Retinal pigment epithelial cell (primary cell): ENCODE results near the gene ELL.

Experiments used
- DNase-seq: peaks from one replicate; pipeline ENCODE4 v3.0.0-alpha.2; 2010; ENCODE audit warnings: low read depth
- H3K4me3 ChIP-seq: 2 replicates; pipeline ENCODE4 v1.5.1; 2011; ENCODE audit warnings: mild to moderate bottlenecking, low read length, control low read depth, moderate library complexity
- TF ChIP-seq, protein P1 (sequence below): conservative IDR thresholded peaks from 2 replicates; pipeline ENCODE4 v1.5.1; 2011; ENCODE audit warnings: low read depth, low read length, control low read depth, inconsistent platforms

ELL gene

DNA sequence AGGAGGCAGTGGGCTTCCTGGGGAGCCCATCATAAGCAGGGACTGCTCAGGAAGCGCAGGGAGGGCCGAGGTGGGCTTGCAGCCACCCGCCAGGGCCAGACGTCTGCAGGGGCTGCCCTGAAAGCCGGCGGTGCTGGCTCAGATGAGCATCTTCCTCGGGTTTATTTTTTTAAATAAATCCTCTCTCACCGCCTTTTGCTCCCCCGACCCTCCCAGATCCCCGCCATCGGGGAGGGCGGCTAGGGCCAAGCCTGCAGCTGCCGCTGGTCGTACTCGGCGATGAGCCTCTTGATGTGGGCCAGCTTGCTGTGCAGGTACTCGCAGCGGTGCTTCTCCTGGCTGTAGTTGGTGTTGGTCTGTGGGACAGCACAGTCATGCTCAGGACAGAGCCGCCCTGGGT, 77.4 kb downstream of the ELL start:
- H3K4me3 ChIP-seq, result no peak overlapping the region
- TF ChIP-seq, protein P1, sequence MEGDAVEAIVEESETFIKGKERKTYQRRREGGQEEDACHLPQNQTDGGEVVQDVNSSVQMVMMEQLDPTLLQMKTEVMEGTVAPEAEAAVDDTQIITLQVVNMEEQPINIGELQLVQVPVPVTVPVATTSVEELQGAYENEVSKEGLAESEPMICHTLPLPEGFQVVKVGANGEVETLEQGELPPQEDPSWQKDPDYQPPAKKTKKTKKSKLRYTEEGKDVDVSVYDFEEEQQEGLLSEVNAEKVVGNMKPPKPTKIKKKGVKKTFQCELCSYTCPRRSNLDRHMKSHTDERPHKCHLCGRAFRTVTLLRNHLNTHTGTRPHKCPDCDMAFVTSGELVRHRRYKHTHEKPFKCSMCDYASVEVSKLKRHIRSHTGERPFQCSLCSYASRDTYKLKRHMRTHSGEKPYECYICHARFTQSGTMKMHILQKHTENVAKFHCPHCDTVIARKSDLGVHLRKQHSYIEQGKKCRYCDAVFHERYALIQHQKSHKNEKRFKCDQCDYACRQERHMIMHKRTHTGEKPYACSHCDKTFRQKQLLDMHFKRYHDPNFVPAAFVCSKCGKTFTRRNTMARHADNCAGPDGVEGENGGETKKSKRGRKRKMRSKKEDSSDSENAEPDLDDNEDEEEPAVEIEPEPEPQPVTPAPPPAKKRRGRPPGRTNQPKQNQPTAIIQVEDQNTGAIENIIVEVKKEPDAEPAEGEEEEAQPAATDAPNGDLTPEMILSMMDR, result no peak
- DNase-seq, result no peak

DNA sequence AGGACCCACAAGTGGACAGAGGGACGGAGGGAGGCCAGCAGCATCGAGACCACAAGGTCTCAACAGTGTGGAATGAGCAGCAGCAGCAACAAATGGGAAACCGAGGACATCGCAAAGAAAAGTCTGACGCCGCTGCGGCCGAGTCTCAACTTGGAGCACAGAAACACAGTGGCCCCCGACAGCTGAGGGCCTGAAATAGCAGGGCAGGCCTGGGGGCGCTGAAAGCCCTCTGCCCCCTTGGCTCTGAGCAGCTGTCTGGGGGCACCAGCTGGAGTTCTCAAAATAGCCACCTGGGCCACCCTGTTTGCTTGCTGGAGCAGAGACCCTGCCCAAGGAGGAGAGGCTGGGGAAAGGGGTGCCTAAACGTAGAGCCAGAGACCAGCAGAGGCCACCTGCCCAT, 78.0 kb downstream of the ELL start:
- no peak for DNase-seq
- TF ChIP-seq, protein P1, result no peak
- no peak overlapping the region for H3K4me3 ChIP-seq

DNA sequence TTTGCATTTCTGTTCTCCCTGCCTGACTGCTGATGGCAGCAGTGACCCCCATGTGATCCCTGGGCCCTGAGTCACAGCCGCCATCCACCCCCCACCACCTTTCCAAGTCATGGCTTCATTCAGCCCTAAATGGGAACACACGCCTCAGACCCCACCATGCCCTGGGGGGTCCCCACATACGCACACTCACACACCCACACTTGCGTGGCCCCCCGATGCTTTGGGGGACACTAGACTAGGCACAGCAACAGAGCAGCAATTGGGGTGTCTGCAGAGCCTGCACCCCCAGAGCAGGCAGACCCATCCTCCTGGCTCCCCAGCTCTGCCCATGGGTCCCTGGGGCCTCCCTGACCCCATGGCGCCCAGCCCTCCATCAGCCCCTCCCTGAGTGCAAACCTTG, 78.5 kb downstream of the ELL start:
- TF ChIP-seq, protein P1, result no peak
- DNase-seq, result no peak
- no peak overlapping the region for H3K4me3 ChIP-seq

DNA sequence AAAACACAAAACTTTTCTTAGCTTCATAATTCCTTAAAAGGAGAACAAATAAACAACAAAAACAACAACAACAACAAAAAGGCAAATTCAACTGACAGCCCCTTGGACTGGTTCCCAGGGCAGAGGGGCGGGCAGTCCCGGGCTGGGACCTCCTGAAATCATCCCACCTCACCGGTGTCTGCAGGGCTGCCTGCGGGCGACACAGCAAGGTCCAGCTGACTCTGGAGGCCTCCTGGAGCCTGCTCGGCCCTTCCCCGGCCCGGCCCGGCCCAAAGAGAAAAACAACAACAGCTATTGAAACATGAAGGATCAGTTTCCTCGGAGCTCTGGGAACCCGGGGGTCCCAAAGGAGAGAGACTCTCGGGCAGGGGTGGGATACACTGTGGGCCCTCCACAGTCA, 78.9 kb downstream of the ELL start:
- DNase-seq, result no peak
- TF ChIP-seq, protein P1, result no peak
- no peak overlapping the region for H3K4me3 ChIP-seq

DNA sequence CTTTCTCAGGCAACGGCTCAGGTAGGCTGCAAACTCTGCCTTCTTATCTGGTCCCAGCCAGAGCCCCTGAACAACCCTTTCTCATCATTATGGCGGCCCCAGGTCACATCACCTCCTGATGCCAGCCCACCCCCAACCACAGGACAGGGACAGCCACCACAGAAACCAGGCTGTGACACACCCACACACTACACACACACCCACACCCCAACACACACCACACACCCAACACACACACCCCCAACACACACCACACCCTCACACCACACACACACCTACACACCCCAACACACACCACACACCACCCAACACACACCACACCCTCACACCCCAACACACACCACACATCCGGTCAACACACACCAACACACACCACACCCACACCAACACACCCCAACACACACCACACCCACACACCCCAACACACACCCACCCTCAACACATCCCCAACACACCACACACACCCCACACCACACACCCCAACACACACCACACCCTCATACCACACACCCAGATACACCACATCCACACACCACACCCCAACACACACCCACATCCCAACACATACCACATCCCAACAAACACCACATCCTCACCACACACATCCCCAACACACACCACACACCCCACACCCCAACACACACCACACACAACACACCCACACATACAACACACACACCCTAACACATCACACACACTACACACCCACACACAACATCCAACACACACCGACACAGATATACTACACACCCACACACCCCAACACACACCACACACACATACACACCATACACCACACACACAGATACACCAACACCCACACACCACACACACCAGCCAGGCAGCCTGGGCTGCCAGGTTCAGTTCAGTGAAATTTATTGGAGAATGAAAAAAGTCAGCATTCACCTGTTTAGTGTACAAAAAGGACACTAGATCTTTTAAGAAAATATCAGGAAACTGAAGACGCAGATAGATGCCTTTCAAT, 79.8 kb downstream of the ELL start:
- DNase-seq, result no peak
- TF ChIP-seq, protein P1, result no peak
- H3K4me3 ChIP-seq, result no peak overlapping the region

DNA sequence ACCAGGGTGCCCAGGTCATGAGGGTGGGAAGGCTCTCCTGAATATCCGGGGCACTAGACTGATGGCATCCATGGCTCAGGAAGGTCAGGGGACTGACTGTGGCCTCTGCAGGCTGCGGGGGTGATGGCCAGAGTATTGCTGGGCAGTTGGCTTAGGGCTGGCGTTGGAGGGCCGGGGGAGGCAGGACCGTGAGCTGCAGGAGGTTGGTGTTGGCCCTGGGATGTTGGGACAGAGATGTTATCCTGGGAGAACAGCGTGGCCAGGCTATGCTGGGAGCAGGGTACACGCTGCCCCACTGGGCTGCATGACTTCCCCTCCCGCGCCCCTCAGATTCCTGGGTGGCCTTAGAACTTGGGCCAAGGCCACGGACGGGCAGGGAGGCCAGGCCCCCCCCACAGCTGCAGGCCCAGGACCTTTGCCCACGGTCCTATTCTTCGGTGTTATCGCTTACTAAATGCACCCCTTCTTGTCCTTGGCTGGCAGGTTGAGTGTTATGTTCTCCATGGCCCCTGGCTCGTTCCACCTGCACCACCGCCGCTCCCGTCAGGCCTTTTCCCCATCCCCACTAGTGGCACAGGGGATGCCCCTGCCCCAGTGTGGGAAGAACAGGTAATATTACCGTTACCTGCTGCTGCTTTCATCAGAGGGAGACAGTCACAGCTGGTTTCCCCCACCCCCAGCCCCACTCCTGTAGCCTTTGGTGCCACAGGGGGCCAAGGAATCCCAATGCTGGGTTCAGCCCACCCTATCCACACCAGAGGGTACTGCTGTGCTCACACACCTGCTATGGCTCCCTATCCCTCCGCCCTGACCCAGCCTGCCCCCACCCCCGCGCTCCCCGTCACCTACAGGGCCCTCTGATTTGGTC, 80.7 kb downstream of the ELL start:
- H3K4me3 ChIP-seq, result no peak overlapping the region
- TF ChIP-seq, protein P1, result no peak
- no peak for DNase-seq
